HCEC 1CT (cell line): ENCODE data around the gene C1orf116.
"Not testable (repeated sequence)": the region's sequence is repeated elsewhere in the genome, so short reads cannot be mapped to it uniquely, and the experiment has no call there.

Source experiments
- DNase-seq: peaks from one replicate; pipeline ENCODE4 v3.0.0-alpha.2; 2017

C1orf116 gene

DNA sequence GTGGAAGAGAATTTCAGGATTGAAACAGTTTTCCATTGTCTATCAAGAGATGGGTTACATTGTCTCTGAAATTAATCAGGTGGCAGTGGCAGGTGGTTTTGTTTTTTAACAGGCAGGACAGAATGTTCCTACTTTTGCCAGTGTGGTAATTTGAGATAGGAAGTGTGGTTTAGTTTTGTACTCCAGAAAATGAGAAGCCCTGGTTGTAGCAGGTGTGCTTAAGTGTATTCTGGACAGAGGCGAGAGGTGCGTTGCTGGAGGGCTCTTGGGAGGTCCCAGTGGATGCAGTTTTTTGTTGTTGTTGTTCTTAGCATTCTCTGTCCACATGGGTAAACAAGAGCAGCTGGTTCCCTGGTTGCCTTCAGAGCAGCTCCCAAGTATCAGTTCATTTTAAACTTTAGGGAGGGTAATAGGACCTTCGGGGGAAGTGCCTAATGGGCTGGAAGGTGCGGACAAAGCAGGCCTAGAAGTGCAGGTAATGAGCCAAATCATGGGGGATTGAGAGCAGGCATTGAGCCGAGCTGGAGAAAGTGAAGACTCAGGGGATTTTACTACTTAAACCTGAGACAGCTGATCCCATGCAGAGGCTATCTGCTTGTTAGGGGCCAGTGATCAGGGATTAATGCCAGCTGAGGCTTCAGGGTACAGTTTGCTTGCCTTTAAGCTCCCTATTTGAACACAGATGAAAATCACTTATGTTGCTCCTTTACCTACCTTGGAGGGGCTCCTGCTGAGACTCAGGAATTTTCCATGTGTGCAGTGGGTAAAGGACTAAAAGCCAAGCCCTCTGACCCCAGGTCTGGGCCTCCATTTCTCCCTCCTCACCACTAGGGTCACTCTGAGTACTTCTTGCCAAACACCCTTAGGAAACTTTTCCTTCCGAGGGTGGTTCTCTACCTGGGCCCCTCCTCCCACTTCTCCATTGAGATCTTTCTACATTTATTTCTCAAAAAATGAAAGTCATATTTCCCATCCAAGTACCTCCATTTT, 26.6 kb upstream of the C1orf116 start:
- DNase-seq = no peak

DNA sequence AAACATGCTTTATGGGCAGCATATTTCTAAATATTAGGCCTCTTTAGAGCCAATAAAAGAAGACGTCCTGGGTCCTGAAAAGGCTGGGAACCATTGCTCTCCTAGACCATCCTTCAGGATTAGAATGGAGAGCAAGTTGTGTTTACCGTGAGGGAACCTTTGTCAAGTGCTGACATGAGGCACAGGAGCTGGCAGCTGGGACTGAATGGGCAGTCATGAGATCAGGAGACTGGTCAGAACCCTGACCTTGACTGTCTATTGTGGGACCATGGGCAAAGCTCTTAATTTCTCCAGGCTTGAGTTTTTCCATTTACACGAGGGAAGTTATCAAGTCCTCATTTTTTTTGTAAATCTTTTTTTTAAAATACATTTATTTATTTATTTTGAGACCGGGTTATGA, 25.7 kb upstream of the C1orf116 start:
- DNase-seq = no peak

DNA sequence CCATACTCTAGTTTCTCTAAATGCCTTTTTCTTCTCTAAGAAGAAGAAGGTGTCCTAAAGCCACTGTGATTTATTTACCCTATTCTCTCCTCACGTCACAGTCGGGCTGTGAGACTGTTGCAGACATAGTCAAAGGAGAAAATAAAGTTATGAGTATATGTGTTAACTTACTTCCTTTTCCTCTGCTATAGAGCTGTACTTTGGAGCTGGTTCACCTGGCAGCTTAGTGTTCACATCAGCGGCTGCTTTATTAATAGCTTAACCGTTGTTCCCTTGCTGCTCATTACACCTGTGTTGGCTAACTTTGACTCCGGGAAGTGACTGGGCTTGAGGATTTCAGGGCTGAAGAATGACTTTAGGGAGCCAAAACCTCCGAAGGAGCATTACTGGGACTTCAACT, 24.1 kb upstream of the C1orf116 start:
- no peak for DNase-seq

DNA sequence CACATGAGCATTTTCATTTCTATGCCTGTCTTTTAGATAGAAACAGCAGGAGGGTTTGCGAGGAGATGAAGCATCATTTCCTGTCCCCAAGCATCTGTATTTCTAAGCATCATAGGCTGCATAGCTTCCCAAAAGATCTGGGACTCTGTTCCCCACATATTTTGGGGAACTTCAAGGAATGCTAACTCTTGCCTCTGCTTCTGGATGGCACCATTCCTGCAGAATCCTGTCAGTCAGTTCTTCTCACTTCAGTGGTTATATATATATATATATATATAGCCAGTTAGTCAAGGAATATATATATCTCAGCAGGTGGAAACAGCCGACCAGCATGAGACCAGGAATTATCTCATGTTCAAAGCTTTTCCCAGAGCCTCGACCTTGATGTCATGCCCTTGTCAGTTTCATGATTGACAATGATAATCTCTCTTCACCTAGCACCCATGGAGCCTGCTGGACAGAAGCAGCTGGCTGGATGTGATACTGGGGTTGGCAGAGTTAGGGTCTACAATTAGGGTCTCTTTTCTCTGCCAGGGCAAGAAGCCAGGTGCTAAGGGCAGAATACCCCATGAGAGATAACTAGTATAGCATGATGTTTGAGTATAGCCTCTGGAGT, 22.9 kb upstream of the C1orf116 start:
- no peak for DNase-seq

DNA sequence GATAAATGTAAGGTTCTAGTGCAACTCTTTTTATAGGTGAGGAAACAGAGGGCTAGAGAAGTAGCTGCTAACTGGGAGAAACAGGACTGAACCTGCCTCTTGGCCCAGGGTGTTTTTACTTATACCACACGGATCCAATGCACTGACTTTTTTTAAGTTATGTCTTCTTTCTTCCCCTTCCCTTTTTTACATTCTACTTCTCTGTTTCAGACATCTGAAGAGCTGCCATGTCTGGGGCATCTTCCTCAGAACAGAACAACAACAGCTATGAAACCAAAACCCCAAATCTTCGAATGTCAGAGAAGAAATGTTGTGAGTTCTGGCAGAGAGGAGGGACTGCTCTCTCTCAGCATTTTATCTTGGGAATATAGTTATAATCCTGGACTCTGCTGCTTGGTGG, 21.9 kb upstream of the C1orf116 start:
- DNase-seq = no peak

DNA sequence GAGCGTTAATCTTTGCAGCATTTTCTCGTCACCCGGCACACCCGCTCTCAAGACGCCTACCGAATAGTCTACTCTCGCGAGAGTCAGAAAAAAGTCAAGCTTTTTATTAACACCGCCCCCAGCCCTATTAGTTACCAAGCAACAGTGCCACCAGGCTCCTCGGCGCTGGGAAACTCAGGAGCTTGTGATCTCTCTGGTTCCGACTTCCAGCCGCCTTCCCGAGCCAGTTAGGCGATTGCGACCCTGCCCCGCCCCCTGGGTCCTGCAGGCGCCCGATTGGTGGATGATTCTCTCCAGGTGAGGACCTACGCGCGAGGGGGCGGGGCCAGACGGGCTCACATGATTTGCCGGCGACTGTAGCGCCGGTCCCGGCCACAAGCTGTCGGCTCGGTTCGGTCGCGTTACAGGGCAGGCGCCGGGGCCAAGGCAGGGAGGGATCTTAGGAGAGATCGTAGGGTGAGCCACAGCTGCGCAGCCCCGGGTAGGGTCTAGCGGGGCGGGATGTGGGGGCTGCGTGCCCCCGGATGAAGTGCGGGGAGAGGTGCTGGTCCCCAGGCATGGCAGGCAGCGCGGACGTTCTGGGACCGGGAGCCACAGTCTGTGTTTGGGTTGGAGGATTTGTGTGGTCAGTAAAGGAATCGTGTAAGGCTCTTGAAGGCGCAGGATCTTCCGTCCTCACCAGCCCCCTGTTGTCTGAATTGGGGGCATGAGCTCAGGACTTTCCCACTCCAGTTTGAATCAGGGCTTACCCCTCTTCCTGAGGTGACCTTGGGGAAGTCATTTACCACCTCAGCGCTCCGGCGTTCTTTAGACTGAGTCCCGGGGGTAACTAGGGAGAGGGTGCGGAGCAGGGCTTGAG, 20.6 kb upstream of the C1orf116 start, which contains the start of gene PFKFB2:
Gene PFKFB2, plus strand, starts transcription at position 365 of the 859 bp plus-strand sequence. CDS start 1,443 bp downstream, outside the sequence.
- DNase-seq = peak; percentile 60

DNA sequence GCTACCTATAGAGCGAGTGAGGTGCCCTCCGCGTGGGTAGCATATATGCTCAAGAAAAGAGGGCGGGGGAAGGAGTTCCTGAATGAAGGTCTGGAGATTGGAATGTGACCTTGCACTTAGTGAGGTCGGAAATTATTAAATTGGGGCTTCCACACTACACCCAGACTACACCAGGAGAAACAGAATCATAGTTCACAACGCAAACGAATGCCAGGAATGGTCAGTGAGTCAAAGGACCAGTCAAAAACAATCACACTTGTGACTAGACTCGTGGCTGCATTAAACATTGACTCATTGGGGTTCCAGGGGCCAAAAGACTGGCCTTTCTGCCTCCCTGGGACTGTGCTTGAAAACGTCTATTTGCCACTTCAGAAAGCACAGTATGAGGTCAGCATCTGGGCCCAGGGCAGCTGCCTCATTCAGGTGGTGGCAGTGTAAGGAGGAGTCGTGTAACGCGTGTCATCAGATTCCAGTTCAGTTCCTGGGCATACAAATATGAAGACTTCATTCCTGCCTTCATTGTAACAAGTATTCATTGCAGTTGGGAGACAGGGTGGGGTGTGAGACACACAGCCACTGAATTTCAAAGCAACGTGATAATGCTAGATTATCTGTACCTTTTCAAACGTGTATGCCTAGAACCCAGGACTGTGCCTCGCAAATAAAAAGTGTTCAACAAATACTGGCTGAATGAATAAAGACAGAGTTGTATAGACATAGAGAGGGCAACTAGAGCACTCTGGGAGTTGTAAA, 18.8 kb upstream of the C1orf116 start, which contains the start of gene YOD1:
Gene YOD1, minus strand, starts transcription at position 18 of the 753 bp plus-strand sequence. CDS start 178 bp downstream, outside the sequence.
- DNase-seq = peak; percentile 89

DNA sequence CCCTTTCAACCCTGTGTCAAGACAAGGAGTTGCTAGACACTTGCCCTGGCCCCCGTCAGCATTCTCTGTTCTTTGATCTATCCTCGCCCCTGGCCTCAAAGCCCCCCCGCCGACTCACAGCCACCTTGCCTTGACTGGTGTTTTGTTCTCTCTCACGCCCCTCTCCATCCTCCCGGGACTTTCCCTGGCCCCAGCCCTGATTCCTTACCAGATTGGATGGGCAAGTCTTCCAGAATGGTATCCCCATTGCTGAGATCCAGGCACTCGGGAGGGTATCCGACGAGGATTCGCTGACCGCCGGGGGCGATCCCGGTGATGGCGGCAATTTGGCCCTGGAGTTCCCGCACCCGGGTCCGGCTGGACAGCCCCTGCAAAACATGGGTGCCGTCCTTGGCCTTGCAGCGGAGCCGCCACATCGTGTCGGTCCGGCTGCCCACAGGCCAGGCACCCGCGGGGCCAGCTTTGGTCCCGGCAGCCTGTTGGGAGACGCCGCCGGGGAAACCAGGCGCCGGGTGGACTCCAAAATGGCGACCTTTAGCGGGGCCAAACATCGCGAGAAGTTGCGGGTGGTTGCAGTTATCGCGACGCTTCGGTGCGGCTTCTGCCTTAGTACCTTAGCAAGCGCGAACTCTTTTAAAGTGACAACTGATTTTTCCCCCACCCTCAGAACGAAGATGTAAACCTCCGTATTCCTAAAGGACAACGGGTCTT, 18.1 kb upstream of the C1orf116 start:
- DNase-seq = peak; percentile 87

DNA sequence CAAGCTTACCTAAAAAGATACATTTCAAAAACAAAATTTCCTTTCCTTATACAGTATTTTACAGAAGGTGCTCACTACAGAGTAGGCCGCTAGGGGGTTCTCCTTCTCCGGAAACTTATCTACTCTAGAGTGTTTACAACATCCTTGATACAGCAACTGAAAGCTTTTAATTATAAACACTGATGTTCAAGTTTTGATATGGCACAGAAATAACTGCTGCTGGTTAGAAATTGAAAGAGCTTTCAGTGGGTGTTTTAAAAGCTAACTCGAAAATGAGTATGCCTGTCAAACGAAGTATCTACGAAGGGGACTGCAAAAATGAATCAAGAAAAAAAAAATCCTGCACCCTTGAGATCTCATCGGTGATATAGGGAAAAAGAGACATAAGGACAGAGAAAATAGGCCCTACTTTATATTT, 17.4 kb upstream of the C1orf116 start:
- DNase-seq = peak; percentile 66

DNA sequence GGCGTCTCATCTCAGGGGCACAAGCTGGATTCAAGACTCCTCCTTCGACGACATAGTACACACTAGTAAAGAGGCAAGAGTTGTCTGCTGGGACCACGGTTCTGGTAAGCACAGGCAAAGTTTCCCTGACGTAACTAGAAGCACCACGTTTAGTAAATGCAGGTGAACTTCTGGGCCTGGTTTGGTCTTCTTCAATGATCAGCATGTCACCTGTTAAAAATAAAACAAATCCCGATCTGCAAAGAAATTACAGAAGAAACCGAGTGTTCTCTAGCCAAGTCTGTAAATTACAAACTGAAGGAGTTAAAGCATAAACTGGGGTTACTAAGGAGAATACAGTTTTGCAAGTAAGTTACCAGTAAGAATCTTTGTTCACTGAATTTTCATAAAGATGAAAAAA, 17.0 kb upstream of the C1orf116 start:
- no peak for DNase-seq

DNA sequence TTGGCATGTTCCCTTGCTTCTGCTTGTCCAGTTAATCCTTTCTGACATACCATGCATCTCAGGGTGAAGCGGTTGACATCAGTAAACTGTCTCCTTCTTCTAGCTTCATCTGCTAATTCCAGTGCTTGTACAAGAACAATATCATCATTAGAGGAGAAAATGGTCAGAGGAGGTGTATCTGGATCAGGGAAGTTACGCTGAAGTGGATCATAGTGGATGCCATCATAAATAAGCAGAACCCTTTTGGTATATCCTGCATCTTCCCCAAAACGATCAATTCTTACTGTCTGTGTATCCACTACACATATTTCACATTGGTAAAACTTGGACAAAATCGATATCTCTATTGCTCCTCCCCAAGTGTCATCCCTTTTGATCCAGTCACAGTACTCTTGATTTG, 16.5 kb upstream of the C1orf116 start:
- no peak for DNase-seq

DNA sequence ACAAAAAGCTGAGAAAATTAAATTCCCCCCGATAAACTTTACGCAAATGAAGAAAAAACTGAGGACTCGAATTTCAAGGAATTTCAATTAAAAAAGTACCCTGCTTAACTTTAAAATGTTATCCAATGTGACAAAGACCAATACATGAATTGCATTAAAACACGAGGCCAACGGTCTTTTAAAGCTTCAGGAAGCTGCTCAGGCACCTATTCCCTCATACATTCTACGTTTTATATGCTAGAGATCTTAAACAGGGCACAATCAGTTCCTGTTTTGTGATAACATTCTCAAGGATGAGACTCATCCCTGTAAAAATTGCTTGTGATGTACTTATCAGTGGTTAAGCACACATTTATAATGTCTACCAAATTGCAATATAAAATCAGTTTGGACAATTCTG, 15.5 kb upstream of the C1orf116 start:
- DNase-seq = no peak

DNA sequence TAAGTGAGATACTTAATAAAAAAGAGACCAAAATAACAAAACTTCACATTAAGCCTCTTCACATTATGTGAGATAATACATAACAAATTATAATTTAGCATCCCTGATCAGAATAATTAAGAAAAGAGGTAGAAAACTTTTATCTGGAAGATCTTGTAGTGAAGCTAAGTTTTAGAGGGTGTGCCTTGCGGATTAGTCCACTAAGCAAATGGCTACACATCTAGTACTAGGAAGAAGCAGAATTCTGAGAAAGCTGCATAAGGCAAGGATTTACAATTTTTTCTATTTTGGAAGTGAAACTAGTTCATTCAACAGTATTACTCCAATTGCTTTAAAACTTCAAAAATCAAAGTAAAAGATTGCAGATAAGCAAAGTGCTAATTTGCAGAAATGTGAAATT, 14.9 kb upstream of the C1orf116 start:
- DNase-seq = no peak

DNA sequence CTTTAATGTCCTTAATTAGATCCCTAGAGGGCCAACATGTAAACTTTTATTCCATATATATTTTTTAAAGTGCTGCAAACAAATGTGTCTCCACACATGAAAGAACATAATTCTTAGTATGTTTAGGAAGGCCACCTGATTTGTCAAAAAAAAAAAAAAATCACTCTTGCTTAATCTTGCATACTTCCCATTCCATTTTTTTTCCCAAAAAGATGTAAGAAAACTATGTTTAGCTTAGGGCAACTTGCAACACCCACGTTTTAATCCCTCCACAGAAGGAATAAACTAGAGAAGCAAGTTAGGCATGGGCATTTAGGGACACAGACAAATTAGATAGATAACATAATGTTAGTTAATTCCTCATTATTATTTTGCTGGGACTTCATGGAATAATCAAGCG, 12.9 kb upstream of the C1orf116 start:
- no peak for DNase-seq

DNA sequence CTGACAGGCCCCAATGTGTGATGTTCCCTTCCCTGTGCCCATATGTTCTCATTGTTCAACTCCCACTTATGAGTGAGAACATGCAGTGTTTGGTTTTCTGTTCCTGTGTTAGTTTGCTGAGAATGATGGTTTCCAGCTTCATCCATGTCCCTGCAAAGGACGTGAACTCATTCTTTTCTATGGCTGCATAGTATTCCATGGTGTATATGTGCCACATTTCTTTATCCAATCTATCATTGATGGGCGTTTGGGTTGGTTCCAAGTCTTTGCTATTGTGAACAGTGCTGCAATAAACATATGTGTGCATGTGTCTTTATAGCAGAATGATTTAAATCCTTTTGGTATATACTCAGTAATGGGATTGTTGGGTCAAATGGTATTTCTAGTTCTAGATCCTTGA, 8.8 kb upstream of the C1orf116 start:
- not testable (repeated sequence) for DNase-seq

DNA sequence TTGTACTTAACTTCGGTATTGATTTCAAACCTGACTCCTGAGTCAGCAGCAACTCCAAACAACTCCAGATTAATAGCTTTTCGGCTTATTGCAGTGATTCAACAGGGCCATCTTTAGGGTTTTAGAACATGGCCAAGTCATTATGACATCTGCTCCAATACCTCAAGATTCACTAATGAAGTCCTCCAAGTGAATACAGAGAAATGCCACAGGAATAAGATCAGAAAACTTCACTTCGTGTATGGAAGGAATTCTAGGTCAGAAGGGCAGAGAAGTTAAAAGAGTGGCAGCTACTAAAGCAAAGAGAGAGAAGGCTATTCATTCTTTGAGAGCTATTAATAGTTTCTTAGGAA, 7.6 kb upstream of the C1orf116 start:
- DNase-seq = peak; percentile 40

DNA sequence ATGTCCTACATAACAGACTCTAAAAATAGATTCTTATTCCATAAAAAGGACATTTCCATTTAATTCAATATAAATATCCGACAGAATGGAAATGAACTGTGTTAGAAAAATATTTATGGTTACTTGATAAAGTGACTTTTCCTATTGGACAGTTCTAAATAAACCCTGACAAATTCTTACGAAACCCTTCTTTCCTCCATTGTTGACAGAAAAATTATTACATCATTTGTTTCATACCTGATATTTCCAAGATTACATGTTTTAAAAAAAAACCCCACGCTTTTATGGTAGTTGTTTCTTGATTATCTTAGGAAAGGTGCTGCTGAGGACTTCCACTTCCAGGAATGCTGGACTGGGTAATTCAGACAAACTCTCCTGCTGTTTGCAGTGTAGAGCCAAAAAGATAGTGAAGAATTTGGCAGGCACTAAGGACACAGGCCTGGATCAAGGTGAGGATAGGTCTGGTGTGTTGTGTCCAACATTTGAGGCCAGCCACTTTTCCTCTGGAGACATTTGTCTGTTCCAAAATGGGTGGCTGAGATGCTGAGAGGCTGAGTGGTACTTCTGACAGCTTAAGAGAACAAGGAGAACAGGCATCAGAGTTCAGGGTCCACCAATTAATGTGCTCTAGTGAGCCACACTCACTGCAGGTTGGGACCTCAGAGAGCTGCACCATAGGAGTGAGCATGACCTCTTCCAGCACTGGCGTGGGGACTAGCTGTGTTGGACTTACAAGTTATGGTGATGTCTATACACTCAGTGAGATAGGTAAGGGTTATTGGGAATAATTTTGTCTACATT, 7.0 kb upstream of the C1orf116 start:
- no peak for DNase-seq

DNA sequence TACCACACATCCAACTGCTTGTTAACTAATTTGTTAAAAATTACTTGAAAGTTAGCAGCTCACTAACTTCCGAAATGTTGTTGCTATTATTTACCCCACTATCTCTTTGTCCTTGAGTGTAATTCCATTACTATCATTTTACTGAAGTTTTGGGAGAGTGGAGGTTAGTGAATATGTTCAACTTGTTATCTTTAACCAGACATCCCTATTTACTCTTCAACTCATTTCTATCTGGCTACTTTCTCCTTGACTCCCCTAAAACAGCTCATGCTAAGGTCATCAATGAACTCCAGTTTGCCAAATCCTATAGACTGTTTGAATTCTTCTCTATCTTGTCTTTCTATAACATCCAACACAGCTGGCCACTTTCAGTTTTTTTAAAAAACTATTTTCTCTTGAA, 4.3 kb upstream of the C1orf116 start:
- DNase-seq = no peak

DNA sequence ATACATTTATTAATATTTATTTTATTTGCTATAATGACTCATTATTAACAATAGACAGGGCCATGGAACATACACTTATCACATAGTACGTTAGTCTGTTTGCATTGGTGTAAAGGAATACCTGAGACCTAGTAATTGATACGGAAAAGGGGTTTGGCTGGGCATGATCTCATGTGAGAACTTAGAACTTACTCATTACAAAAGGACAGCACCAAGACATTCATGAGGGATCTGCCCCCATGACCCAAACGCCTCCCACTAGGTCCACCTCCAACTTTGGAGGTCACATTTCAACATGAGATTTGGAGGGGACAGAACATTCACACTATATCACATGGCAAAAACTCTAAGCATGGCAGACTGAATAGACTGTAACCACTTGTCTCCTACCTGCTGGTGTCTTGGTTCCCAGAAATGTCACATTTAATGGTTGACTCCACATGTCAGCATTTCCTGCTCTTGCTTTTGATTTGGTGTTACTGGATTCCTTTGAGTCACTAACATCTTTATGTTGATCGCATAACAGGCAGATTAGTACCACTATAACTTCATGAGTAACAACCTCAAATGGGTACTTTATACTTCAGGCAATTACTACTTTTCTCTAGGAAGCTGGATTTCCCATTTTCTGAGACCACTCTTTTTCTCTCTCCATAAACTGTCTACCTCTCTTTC, 3.5 kb upstream of the C1orf116 start:
- DNase-seq = no peak

DNA sequence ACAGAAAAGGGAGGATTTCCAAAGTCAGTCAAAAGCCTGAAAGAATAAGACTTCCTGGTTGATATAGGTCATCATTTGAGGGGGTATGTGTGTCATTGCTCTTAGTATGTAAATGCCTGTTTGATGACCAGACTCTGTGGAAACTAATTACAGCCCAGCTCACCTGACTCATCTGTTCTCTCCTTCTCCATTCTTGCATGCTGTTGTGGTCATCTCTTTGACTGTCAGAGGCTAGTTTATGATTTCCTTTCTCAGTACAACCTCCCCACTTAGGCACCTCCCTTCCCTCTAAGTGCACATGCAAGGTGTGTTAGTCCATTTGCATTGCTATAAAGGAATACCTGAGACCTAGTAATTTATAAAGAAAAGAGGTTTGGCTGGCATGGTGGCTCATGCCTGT, 2.4 kb upstream of the C1orf116 start:
- DNase-seq = peak; percentile 85
